ENCODE data around the gene PDZD8.
A peak's percentile ranks its signal among the peaks of the same experiment; 100 is the strongest.

Gene PDZD8

GRCh38 chr10:117386805-117387204 is 11.6 kb upstream of the PDZD8 start:
- no peak overlapping the region for H3K27ac ChIP-seq
- TF ChIP-seq CTCF (IDR thresholded peaks at IDR 0.05): no peak
- no peak for TF ChIP-seq ZFX (IDR thresholded peaks at IDR 0.05; ENCODE audit: borderline replicate concordance)

- no peak overlapping the region for H3K27ac ChIP-seq
- no peak for TF ChIP-seq ZFX (IDR thresholded peaks at IDR 0.05; ENCODE audit: borderline replicate concordance)
- TF ChIP-seq CTCF (IDR thresholded peaks at IDR 0.05): no peak
Observed at GRCh38 chr10:117382861-117383260, 7.6 kb upstream of the PDZD8 start.

- peak overlapping the region; percentile 72 for H3K27ac ChIP-seq
- TF ChIP-seq ZFX (IDR thresholded peaks at IDR 0.05; ENCODE audit: borderline replicate concordance) (no peak), CTCF (IDR thresholded peaks at IDR 0.05) (0 out of 2 replicates have a peak, but pooled peaks have one; percentile 8)
Observed at GRCh38 chr10:117374506-117375359, 507 bp downstream of the PDZD8 start.

GRCh38 chr10:117373823-117374505 is 1.3 kb downstream of the PDZD8 start:
- H3K27ac ChIP-seq: no peak overlapping the region
- TF ChIP-seq ZFX (IDR thresholded peaks at IDR 0.05; ENCODE audit: borderline replicate concordance) (no peak), CTCF (IDR thresholded peaks at IDR 0.05) (no peak)

GRCh38 chr10:117370205-117370604 is 5.0 kb downstream of the PDZD8 start:
- no peak overlapping the region for H3K27ac ChIP-seq
- TF ChIP-seq CTCF (IDR thresholded peaks at IDR 0.05): no peak
- no peak for TF ChIP-seq ZFX (IDR thresholded peaks at IDR 0.05; ENCODE audit: borderline replicate concordance)

GRCh38 chr10:117367718-117368117 is 7.5 kb downstream of the PDZD8 start:
- no peak overlapping the region for H3K27ac ChIP-seq
- TF ChIP-seq CTCF (IDR thresholded peaks at IDR 0.05) (no peak), ZFX (IDR thresholded peaks at IDR 0.05; ENCODE audit: borderline replicate concordance) (no peak)

- TF ChIP-seq CTCF (IDR thresholded peaks at IDR 0.05): no peak
- TF ChIP-seq ZFX (IDR thresholded peaks at IDR 0.05; ENCODE audit: borderline replicate concordance): no peak
- no peak overlapping the region for H3K27ac ChIP-seq
Observed at GRCh38 chr10:117366741-117367140, 8.5 kb downstream of the PDZD8 start.

All from 22Rv1 (cell line).